Endodermal cell (in vitro differentiated cells): ENCODE measurements around the gene THSD7B. TPM values are rescaled to one million over a fixed set of nuclear protein-coding genes. Genes with fewer than 3 reads are reported as not detected.

Experiments
- DNase-seq: peaks from one replicate; pipeline ENCODE4 v3.0.0-alpha.2; 2017
- H3K27ac ChIP-seq: 2 replicates; pipeline ENCODE4 v1.5.1; 2013; ENCODE audit warnings: mild to moderate bottlenecking, low read depth, low read length, moderate library complexity
- H3K27me3 ChIP-seq: 2 replicates; pipeline ENCODE4 v1.6.1; 2013; ENCODE audit warnings: mild to moderate bottlenecking, low read length, moderate library complexity; ENCODE audit not compliant: insufficient read depth, control insufficient read depth, poor library complexity, severe bottlenecking
- H3K36me3 ChIP-seq: 2 replicates; pipeline ENCODE4 v1.7.0; 2013; ENCODE audit warnings: mild to moderate bottlenecking, low read length, moderate library complexity; ENCODE audit not compliant: control insufficient read depth, insufficient read depth
- H3K4me1 ChIP-seq: one replicate; pipeline ENCODE4 v1.7.0; 2013; ENCODE audit warnings: low read length; ENCODE audit not compliant: control insufficient read depth, insufficient read depth
- H3K4me3 ChIP-seq: 2 replicates; pipeline ENCODE4 v1.5.1; 2013; ENCODE audit warnings: mild to moderate bottlenecking, low read length, moderate library complexity
- H3K9ac ChIP-seq: 2 replicates; pipeline ENCODE4 v1.6.1; 2013; ENCODE audit warnings: mild to moderate bottlenecking, low read length, moderate library complexity; ENCODE audit not compliant: poor library complexity, severe bottlenecking; ENCODE audit errors: extremely low read depth
- H3K9me3 ChIP-seq: 2 replicates; pipeline ENCODE4 v1.6.1; 2013; ENCODE audit warnings: mild to moderate bottlenecking, low read length, moderate library complexity; ENCODE audit not compliant: control insufficient read depth
- H3K27ac Mint-ChIP-seq: 2 replicates; pipeline ENCODE4 v1.8.0; 2020; ENCODE audit warnings: mixed read lengths
- H3K27me3 Mint-ChIP-seq: 2 replicates; pipeline ENCODE4 v1.8.0; 2021; ENCODE audit warnings: mild to moderate bottlenecking, mixed read lengths; ENCODE audit not compliant: insufficient read depth
- H3K36me3 Mint-ChIP-seq: 2 replicates; pipeline ENCODE4 v1.8.0; 2020; ENCODE audit warnings: low read depth, mixed read lengths
- H3K4me1 Mint-ChIP-seq: 2 replicates; pipeline ENCODE4 v1.8.0; 2020; ENCODE audit warnings: mixed read lengths
- H3K4me3 Mint-ChIP-seq: 2 replicates; pipeline ENCODE4 v1.8.0; 2020; ENCODE audit warnings: mild to moderate bottlenecking, moderate library complexity, mixed read lengths
- H3K9me3 Mint-ChIP-seq: 2 replicates; pipeline ENCODE4 v1.8.0; 2020; ENCODE audit warnings: mild to moderate bottlenecking, mixed read lengths
- WGBS, 2 experiments: methylation state at CpG; one replicate each; pipeline versions ENCODE4 v1.1.5 to v1.1.7; 2013; ENCODE audit warnings: missing lambda C conversion rate in 2 of 2, mixed read lengths in 1 of 2; ENCODE audit not compliant: insufficient coverage in 1 of 2, insufficient read length in 1 of 2; 5-methylcytosine and 5-hydroxymethylcytosine counted together
- total RNA-seq, 2 donors: library from RNA; stranded (reverse); fragmentation: NEBNext Ultra II Directional in 1 of 2; extraction: Animal tissue kit (Norgen Biotek cat#: 25700) in 1 of 2; gene quantifications; 2 replicates in 1 of 2; 3 replicates in 1 of 2; pipeline ENCODE4 v1.2.1, GENCODE V29; 2021
- TF ChIP-seq, protein P1 (sequence below): fragments of 200-600 bp; sonication (generic); conservative IDR thresholded peaks from 2 replicates; pipeline ENCODE4 v1.5.0; 2021; ENCODE audit warnings: antibody characterized with exemption, mild to moderate bottlenecking

Gene THSD7B
- total RNA-seq, 2 donors from 2014 or later = 1.8 to 2.6 TPM

GRCh38 chr2:137111896-137112295, 346.6 kb downstream of the THSD7B start:
- Histone ChIP-seq H3K9me3 (no peaks in the 10 kb centered on the region), H3K36me3 (no peaks in the 10 kb centered on the region), H3K27ac (no peak overlapping the region), H3K9ac (no peak overlapping the region), H3K27me3 (no peaks in the 10 kb centered on the region), H3K4me3 (no peak overlapping the region), H3K4me1 (no peaks in the 10 kb centered on the region)
- Mint-ChIP-seq H3K9me3 (peaks cover 3% of the 10 kb centered on the region), H3K4me1 (peaks cover 4% of the 10 kb centered on the region), H3K36me3 (no peaks in the 10 kb centered on the region), H3K4me3 (no peak overlapping the region), H3K27ac (no peak overlapping the region), H3K27me3 (no peaks in the 10 kb centered on the region)
- TF ChIP-seq, protein P1, sequence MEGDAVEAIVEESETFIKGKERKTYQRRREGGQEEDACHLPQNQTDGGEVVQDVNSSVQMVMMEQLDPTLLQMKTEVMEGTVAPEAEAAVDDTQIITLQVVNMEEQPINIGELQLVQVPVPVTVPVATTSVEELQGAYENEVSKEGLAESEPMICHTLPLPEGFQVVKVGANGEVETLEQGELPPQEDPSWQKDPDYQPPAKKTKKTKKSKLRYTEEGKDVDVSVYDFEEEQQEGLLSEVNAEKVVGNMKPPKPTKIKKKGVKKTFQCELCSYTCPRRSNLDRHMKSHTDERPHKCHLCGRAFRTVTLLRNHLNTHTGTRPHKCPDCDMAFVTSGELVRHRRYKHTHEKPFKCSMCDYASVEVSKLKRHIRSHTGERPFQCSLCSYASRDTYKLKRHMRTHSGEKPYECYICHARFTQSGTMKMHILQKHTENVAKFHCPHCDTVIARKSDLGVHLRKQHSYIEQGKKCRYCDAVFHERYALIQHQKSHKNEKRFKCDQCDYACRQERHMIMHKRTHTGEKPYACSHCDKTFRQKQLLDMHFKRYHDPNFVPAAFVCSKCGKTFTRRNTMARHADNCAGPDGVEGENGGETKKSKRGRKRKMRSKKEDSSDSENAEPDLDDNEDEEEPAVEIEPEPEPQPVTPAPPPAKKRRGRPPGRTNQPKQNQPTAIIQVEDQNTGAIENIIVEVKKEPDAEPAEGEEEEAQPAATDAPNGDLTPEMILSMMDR = no peak
- no peak for DNase-seq
- WGBS, 2 experiments = 89 to 94% methylated on average over 4 to 5 of the region's 5 CpGs

DNA sequence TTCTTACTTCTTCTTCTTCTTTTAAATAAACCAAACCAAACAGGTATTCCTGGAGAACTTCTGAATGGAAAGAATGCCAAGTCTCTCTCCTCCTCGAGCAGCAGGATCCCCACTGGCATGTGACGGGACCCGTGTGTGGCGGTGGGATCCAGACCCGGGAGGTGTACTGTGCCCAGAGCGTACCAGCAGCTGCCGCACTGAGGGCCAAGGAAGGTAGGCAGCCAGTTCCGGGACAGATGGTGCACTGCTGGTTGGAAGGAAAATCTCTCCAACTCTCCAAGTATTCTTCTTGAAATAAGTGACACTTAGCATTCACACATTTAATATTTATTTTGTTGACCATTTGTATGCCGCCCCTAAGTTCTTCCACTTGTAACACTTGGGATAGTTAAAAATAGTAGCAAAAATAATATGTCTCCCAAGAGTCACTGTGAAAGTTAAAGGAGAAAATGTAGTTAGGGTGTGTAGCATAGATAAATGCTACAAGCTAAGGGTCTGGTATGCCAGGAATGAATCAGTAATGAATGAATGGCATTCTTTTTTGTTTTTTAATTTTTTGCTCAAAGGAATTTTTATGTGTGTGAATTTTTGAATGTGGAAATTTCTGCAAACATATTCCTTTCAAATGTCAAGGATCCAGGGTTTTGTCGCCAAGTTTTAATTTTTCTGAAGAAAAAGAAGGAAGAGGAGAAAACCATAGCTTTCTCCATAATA, 349.9 kb downstream of the THSD7B start:
- TF ChIP-seq, protein P1 = no peak
- WGBS, 2 experiments = 83 to 92% methylated on average over 3 to 10 of the region's 10 CpGs
- H3K9me3 Mint-ChIP-seq = no peaks in the 10 kb centered on the region
- Histone ChIP-seq H3K27me3 (no peaks in the 10 kb centered on the region), H3K4me1 (no peaks in the 10 kb centered on the region), H3K4me3 (no peak overlapping the region), H3K27ac (no peak overlapping the region), H3K9ac (no peak overlapping the region), H3K36me3 (no peaks in the 10 kb centered on the region), H3K9me3 (no peaks in the 10 kb centered on the region)
- H3K36me3 Mint-ChIP-seq = no peaks in the 10 kb centered on the region
- H3K4me3 Mint-ChIP-seq = no peak overlapping the region
- no peaks in the 10 kb centered on the region for H3K27me3 Mint-ChIP-seq
- peaks cover 9% of the 10 kb centered on the region for H3K4me1 Mint-ChIP-seq
- DNase-seq = no peak
- H3K27ac Mint-ChIP-seq = peak overlapping the region; percentile 53

- H3K27ac Mint-ChIP-seq = no peak overlapping the region
- H3K4me1 Mint-ChIP-seq = peaks cover 10% of the 10 kb centered on the region
- Histone ChIP-seq H3K36me3 (no peaks in the 10 kb centered on the region), H3K9ac (no peak overlapping the region), H3K4me1 (no peaks in the 10 kb centered on the region), H3K27ac (no peak overlapping the region), H3K9me3 (no peaks in the 10 kb centered on the region), H3K27me3 (no peaks in the 10 kb centered on the region), H3K4me3 (no peak overlapping the region)
- H3K4me3 Mint-ChIP-seq = no peak overlapping the region
- no peak for DNase-seq
- H3K27me3 Mint-ChIP-seq = no peaks in the 10 kb centered on the region
- H3K9me3 Mint-ChIP-seq = no peaks in the 10 kb centered on the region
- WGBS, 2 experiments = 82 to 98% methylated on average over 1 of the region's 1 CpG
- TF ChIP-seq, protein P1 = no peak
- H3K36me3 Mint-ChIP-seq = no peaks in the 10 kb centered on the region
Observed at GRCh38 chr2:137115795-137116089, 350.4 kb downstream of the THSD7B start.
